Erythroblast (primary cell): ENCODE data around the gene ZNF611.
"Not testable (repeated sequence)": the region's sequence is repeated elsewhere in the genome, so short reads cannot be mapped to it uniquely, and the experiment has no call there.

ENCODE experiments used
- DNase-seq, 2 experiments: peaks; one replicate each; lab custom pipeline; 2025; lab: John Stamatoyannopoulos, UW
- GATA1 ChIP-seq: IDR thresholded peaks from 2 replicates; pipeline ENCODE4 v1.6.1; 2011; ENCODE audit warnings: low read depth, mild to moderate bottlenecking, control low read depth, low read length, moderate library complexity
- POLR2A ChIP-seq: IDR thresholded peaks from 2 replicates; pipeline ENCODE4 v1.6.1; 2011; ENCODE audit warnings: mild to moderate bottlenecking, low read length

ZNF611 gene

GRCh38 chr19:52694921-52695320, 39.9 kb downstream of the ZNF611 start:
- TF ChIP-seq GATA1 (no peak), POLR2A (no peak)
- no peak for DNase-seq

GRCh38 chr19:52694281-52694680, 40.6 kb downstream of the ZNF611 start:
- not testable (repeated sequence) for DNase-seq

GRCh38 chr19:52692431-52693008, 42.3 kb downstream of the ZNF611 start:
- TF ChIP-seq GATA1 (no peak), POLR2A (no peak)
- no peak for DNase-seq

GRCh38 chr19:52691737-52692136, 43.1 kb downstream of the ZNF611 start:
- no peak for TF ChIP-seq GATA1
- no peak for TF ChIP-seq POLR2A
- no peak for DNase-seq

GRCh38 chr19:52691215-52691610, 43.6 kb downstream of the ZNF611 start:
- TF ChIP-seq POLR2A: no peak
- no peak for TF ChIP-seq GATA1

GRCh38 chr19:52690369-52691214, 44.3 kb downstream of the ZNF611 start:
- TF ChIP-seq GATA1 (no peak), POLR2A (peak; percentile 71)
- DNase-seq: peak; percentile 91 to 93

More at GRCh38 chr19:52691215-52691610, 43.6 kb downstream of the ZNF611 start:
- no peak for DNase-seq

- peak; percentile 62 to 71 for DNase-seq
These were observed 44.9 kb downstream of the ZNF611 start for GRCh38 chr19:52689843-52690368.

GRCh38 chr19:52688925-52689796, 45.7 kb downstream of the ZNF611 start:
- not testable (repeated sequence) for DNase-seq

More at GRCh38 chr19:52689843-52690368, 44.9 kb downstream of the ZNF611 start:
- no peak for TF ChIP-seq GATA1
- no peak for TF ChIP-seq POLR2A

GRCh38 chr19:52688335-52688734, 46.5 kb downstream of the ZNF611 start:
- TF ChIP-seq POLR2A (no peak), GATA1 (no peak)
- DNase-seq: no peak

GRCh38 chr19:52687684-52688083, 47.2 kb downstream of the ZNF611 start:
- no peak for DNase-seq
- TF ChIP-seq GATA1 (no peak), POLR2A (no peak)

GRCh38 chr19:52685811-52686210, 49.0 kb downstream of the ZNF611 start:
- no peak for TF ChIP-seq POLR2A
- TF ChIP-seq GATA1: no peak
- DNase-seq: no peak

GRCh38 chr19:52681216-52681615, 53.6 kb downstream of the ZNF611 start:
- DNase-seq: not testable (repeated sequence)

- DNase-seq: no peak
- TF ChIP-seq GATA1 (no peak), POLR2A (no peak)
These were observed 55.2 kb downstream of the ZNF611 start for GRCh38 chr19:52679598-52679997.

GRCh38 chr19:52675239-52675638, 59.6 kb downstream of the ZNF611 start:
- DNase-seq: not testable (repeated sequence)

- no peak for DNase-seq
- TF ChIP-seq POLR2A (no peak), GATA1 (no peak)
These were observed 61.8 kb downstream of the ZNF611 start for GRCh38 chr19:52673014-52673413.
